GM20000 (cell line): Measurements from ENCODE around the gene HTN1.
"Not testable (repeated sequence)": the region's sequence is repeated elsewhere in the genome, so short reads cannot be mapped to it uniquely, and the experiment has no call there.

ENCODE experiments used
- DNase-seq: peaks from one replicate; pipeline ENCODE4 v3.0.0; 2012; ENCODE audit warnings: low spot score
- TF ChIP-seq, protein P1 (sequence below): IDR thresholded peaks from 2 replicates; pipeline ENCODE4 v1.5.1; 2012; ENCODE audit warnings: mild to moderate bottlenecking, control low read depth; ENCODE audit errors: extremely low read depth, missing control alignments

The HTN1 gene

DNA sequence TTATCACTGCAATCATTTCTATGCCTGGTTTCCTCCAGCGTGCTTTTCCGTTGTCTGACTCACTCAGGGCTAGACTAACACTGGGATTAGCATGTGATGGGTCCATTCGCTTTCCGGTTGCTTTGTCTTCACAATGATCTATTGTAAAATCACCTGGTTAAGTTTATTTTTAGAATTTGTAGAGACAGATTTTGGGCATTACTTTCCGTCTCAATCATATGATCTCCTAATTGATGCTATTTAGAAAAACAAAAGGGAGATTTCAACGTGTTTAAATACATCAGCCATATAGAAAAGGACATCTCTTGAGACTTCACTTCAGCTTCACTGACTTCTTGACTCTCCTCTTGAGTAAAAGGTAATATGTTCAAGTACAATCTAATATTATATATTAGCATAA lies at the start of gene HTN1:
TSS of gene HTN1 (plus strand) at position 301 of the 400 bp plus-strand sequence. CDS start 2,639 bp downstream, outside the sequence.
- not testable (repeated sequence) for DNase-seq

DNA sequence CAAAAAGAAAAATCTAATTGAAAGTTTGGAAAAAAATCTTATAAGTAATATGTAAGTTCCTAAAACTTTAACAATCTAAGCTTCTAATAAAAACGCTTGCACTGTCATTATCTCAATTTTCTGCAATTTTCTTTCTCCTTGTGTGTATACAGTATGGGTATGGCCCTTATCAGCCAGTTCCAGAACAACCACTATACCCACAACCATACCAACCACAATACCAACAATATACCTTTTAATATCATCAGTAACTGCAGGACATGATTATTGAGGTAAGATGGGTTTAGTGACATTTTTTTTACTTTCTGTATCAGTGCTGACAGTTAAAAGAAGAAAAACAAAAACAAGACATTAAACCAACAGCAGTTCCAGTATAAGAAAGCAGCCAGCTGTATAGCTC lies 49.5 kb upstream of the HTN1 start:
- no peak for DNase-seq
- TF ChIP-seq, protein P1, sequence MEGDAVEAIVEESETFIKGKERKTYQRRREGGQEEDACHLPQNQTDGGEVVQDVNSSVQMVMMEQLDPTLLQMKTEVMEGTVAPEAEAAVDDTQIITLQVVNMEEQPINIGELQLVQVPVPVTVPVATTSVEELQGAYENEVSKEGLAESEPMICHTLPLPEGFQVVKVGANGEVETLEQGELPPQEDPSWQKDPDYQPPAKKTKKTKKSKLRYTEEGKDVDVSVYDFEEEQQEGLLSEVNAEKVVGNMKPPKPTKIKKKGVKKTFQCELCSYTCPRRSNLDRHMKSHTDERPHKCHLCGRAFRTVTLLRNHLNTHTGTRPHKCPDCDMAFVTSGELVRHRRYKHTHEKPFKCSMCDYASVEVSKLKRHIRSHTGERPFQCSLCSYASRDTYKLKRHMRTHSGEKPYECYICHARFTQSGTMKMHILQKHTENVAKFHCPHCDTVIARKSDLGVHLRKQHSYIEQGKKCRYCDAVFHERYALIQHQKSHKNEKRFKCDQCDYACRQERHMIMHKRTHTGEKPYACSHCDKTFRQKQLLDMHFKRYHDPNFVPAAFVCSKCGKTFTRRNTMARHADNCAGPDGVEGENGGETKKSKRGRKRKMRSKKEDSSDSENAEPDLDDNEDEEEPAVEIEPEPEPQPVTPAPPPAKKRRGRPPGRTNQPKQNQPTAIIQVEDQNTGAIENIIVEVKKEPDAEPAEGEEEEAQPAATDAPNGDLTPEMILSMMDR: no peak

DNA sequence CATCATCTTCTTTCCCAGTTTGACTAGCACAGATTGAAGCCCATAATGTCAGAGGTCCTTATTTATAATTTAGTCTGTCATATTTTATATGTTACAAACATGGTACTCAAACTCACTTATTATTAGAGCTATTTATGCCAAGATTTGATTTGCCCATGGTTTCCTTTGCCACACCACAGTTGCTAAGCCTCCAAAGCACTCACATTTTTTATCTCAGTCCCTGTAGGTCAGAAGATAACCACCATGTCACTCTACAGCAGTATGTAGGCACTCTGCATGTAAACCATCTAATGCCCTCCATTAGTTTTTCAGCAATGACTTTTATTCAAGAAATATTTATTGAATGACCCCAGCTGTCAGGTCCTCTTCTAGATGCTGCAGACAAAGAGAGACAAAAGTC lies 47.7 kb upstream of the HTN1 start:
- TF ChIP-seq, protein P1: no peak
- no peak for DNase-seq

DNA sequence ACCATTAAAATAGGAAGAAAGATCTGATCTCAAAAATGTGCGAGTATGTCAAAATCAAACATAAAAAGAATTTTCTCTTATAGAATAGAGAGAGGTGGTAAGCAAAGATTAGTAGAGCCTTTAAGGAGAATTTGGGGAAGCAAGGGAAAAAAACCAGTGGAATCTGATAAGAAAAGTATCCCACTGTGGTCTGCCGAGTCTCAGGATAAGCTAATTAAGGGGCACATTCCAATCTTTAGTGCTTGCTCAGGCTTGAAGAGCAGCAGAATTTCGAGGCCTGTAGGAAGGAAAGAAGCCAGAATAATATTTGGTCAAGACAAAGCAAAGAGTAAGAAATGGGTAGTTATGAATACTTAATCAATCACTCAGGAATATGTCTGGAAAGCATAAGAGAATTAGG lies 41.5 kb upstream of the HTN1 start:
- TF ChIP-seq, protein P1: no peak
- no peak for DNase-seq

DNA sequence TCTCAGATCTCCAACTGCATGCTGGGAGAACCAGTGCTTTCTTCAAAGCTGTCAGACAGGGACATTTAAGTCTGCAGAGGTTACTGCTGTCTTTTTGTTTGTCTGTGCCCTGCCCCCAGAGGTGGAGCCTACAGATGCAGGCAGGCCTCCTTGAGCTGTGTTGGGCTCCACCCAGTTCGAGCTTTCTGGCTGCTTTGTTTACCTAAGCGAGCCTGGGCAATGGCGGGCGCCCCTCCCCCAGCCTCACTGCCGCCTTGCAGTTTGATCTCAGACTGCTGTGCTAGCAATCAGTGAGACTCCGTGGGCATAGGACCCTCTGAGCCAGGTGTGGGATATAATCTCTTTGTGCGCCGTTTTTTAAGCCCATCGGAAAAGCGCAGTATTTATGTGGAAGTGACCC lies 31.2 kb upstream of the HTN1 start:
- DNase-seq: not testable (repeated sequence)

DNA sequence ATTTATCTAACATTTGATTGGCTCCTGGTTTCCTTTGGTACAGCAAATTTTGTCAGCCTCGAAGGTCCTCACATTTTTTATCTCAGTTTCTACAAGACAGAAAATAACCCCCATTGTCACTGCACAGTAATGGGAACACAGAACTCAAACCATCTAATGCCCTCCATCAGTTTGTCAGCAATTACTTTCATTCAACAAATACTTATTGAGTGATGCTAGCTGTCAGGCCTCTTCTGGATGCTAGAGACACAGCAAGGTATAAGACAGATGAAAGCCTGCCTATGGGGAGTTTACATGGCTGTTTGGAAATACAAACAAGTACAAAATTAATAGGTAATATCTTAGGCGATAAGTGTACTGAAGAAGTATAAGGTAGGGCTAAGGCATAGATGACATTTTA lies 27.0 kb upstream of the HTN1 start:
- TF ChIP-seq, protein P1: no peak
- DNase-seq: no peak

DNA sequence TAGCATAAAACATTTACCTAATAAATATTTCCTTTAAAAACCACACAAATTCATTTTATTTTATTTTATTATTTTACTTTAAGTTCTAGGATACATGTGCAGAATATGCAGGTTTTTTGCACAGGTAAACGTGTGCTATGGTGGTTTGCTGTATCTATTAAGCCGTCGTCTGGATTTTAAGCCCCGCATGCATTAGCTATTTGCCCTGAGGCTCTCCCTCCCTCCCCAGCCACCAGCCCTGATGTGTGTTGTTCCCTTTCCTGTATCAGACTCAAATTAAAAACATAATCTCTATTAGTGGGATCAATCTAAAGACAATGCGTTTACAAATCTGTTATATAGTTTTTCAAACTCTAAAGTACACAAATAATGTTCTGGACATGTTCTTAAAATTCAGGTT lies 23.2 kb upstream of the HTN1 start:
- TF ChIP-seq, protein P1: no peak
- no peak for DNase-seq

DNA sequence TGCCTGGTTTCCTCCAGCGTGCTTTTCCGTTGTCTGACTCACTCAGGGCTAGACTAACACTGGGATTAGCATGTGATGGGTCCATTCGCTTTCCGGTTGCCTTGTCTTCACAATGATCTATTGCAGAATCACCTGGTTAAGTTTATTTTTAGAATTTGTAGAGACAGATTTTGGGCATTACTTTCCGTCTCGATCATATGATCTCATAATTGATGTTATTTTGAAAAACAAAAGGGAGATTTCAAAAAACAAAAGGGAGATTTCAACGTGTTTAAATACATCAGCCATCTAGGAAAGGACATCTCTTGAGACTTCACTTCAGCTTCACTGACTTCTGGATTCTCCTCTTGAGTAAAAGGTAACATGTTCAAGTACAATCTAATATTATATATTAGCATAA lies 22.1 kb upstream of the HTN1 start, which contains the start of gene HTN3:
TSS of gene HTN3 (plus strand) at position 301 of the 400 bp plus-strand sequence. CDS start 2,282 bp downstream, outside the sequence.
- DNase-seq: not testable (repeated sequence)

DNA sequence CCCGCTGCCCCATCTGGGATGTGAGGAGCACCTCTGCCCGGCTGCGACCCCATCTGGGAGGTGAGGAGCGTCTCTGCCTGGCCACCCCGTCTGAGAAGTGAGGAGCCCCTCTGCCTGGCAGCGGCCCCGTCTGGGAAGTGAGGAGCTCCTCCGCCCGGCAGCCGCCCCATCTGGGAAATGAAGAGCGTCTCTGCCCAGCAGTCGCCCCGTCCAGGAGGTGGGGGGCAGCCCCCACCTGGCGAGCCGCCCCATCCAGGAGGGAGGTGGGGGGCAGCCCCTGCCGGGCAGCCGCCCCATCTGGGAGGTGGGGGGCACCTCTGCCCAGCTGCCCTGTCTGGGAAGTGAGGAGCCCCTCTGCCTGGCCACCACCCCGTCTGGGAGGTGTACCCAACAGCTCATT lies 12.7 kb upstream of the HTN1 start:
- not testable (repeated sequence) for DNase-seq

DNA sequence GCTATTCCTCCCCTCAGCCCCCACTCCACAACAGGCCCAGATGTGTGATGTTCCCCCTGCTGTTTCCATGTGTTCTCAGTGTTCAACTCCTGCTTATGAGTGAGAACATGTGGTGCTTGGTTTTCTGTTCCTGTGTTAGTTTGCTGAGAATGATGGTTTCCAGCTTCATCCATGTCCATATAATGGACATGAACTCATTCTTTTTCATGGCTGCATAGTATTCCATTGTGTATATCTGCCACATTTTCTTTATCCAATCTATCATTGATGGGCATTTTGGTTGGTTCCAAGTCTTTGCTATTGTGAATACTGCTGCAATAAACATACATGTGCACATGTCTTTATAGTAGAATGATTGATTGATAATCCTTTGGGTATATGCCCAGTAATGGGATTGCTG lies 10.3 kb upstream of the HTN1 start:
- DNase-seq: not testable (repeated sequence)
